ENCODE measurements around the gene ZNF837.
"Not testable (repeated sequence)": the region's sequence is repeated elsewhere in the genome, so short reads cannot be mapped to it uniquely, and the experiment has no call there.

ZNF837 gene

DNA sequence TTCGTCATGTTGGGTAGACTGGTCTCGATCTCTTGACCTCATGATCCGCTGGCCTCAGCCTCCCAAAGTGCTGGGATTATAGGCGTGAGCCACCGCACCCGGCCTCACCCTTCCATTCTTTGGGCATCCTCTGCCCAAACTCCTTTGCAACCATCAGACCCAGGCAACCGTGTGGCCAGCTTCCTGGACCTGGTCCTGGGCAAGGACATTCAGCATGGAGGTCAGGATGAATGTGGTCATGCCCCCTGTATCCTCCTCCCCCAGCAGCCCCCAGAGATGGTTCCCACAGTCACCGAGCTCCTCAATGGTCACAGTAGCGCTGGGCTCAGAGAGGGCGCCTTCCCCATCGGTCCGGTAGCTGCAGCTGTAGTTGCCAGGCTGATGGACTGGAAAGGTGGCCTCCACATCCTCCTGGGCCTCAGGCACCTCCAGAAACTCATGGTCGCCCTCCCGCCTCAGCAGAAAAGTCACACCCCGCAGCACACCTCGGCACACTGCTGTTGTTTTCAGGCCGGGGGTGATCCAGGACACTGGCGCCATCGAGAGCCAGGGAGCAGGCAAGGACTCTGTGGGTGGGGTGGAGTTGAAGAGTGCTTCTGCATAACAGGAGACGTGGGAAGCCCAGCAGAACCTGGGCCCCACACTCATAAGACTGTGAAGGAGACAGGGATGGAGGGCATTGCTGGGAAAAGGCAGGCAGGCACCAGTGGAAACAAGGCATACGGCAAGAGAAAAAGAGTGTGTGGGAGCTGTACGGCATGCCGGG lies 28.7 kb downstream of the ZNF837 start:
- TF ChIP-seq, protein P1, sequence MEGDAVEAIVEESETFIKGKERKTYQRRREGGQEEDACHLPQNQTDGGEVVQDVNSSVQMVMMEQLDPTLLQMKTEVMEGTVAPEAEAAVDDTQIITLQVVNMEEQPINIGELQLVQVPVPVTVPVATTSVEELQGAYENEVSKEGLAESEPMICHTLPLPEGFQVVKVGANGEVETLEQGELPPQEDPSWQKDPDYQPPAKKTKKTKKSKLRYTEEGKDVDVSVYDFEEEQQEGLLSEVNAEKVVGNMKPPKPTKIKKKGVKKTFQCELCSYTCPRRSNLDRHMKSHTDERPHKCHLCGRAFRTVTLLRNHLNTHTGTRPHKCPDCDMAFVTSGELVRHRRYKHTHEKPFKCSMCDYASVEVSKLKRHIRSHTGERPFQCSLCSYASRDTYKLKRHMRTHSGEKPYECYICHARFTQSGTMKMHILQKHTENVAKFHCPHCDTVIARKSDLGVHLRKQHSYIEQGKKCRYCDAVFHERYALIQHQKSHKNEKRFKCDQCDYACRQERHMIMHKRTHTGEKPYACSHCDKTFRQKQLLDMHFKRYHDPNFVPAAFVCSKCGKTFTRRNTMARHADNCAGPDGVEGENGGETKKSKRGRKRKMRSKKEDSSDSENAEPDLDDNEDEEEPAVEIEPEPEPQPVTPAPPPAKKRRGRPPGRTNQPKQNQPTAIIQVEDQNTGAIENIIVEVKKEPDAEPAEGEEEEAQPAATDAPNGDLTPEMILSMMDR (IDR thresholded peaks at IDR 0.05), result no peak
- no peak for DNase-seq (ENCODE audit: low spot score)
- Histone ChIP-seq H3K27ac (no peak overlapping the region), H3K4me3 (no peak overlapping the region)

DNA sequence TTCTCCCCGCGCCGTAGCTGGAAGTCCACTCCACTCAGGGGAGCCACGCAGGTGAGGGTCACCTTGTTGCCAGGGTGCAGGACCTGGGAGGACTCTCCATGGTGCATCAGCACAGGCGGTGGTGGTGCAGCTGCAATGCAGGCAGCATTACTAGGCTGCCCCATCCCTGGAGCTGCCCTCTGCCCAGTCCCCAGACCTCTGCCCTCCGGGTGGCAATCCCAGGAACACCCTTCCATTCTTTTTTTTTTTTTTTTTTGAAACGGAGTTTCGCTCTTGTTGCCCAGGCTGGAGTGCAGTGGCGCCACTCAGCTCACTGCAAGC lies 29.3 kb downstream of the ZNF837 start:
- no peak for DNase-seq (ENCODE audit: low spot score)
- no peak overlapping the region for H3K27ac ChIP-seq
- TF ChIP-seq, protein P1 (IDR thresholded peaks at IDR 0.05), result no peak
- no peak overlapping the region for H3K4me3 ChIP-seq

DNA sequence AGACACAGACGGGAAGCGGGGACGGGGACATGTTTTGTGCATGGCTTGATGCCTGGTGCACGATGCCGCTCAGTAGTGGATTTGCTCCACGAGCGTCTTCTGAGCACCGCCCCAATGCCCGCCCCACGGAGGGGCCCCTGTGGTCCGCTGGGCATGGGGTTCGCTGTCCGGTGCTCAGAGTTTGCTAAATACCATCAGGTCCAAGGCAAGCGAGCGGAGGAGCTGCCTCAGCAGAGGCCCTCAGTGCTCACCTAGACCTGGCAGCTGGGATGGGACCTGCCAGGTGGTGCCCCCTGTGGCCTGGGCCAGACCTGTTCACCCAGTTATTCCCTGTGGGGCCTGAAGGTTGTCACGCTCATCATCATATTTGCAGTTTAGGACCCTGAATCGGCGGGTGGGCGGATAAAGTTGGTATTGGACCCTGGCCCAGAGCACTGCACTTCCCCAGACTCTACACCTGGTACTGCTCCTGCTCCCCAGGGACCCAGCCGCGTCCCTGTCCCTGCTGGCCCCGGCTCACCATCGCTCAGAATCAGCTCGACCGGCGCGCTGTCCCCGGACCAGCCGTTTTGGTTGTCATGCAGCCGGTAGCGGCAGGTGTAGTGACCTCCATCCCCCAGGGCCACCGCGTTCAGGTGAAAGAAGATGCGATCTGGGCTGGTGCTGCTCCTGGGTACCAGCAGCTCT lies 29.8 kb downstream of the ZNF837 start:
- TF ChIP-seq, protein P1 (IDR thresholded peaks at IDR 0.05), result no peak
- DNase-seq (ENCODE audit: low spot score), result no peak
- Histone ChIP-seq H3K4me3 (peak overlapping the region; percentile 18), H3K27ac (no peak overlapping the region)

DNA sequence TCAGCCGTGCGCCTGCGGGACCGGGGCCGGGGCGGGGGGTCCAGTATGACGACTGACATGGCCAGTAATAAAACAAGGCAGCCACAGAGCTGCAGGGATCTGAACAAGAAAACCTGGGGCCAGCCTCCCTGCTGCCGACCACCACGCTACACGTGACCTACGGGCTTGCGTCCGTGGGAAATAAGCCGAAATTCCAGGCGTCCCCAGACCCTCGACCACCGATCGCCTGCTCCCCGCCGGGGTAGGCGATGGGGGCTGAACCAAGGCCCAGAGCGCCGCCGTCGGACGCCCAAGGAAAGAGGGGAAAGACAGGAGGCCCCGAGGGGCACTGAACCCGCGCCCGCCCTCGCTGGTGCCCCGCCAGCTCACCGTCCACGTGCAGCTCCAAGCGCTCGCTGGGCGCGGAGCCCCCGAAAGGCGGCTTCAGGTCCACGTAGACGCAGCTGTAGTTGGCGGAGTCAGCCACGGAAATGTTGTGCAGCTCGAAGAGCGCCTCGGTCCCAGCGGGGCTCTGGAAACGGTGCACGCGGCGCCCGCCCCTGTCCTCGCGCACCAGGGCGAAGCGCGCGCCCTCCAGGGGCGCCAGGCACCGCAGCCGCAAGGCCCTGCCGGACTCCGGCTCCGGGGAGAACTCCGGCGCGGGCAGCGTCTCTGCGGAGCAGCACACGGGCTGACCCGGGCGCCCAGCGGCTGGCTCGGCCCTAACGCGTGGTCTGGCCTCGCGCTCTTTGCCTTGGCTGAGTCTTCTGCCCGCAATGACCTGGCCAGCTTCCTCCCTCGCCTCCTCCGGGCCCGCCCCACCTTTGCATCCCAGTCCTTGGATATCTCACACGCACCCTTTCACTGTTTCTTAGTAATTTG lies 30.6 kb downstream of the ZNF837 start:
- Histone ChIP-seq H3K27ac (no peak overlapping the region), H3K4me3 (peak overlapping the region; percentile 18)
- TF ChIP-seq, protein P1 (IDR thresholded peaks at IDR 0.05), result no peak
- no peak for DNase-seq (ENCODE audit: low spot score)

DNA sequence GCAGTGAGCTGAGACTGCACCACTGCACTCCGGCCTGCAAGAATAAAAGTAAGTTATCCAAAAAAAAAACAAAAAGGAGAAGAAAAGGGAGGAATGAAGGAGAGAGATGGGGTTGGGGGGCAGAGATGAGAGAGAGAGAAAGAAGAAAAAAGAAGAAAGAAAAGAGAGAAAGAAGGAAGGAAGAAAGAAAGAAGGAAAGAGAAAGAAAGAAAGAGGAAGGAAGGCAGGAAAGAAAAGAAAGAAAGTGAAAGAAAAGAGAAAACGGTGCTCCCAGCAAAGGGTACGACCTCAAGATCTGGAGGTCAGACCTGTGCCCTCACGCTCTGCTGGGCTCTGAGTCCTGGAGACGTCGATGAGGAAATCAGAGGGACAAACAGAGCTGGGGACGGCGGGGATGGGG lies 31.2 kb downstream of the ZNF837 start:
- no peak for DNase-seq (ENCODE audit: low spot score)
- Histone ChIP-seq H3K27ac (no peak overlapping the region), H3K4me3 (peak overlapping the region; percentile 18)
- TF ChIP-seq, protein P1 (IDR thresholded peaks at IDR 0.05), result no peak

DNA sequence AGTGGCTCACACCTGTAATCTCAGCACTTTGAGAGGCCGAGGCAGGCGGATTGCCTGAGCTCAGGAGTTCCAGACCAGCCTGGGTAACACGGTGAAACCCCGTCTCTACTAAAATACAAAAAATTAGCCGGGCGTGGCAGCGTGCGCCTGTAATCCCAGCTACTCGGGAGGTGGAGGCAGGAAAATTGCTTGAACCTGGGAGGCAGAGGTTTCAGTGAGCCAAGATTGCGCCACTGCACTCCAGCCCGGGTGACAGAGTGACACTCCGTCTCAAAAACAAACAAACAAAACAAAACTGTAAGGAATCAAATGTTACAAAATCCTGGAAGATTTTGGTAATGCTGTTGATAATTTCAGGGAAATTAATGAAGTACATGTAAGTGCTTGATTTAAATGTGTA lies 32.8 kb downstream of the ZNF837 start:
- H3K27ac ChIP-seq, result peak overlapping the region; percentile 67 to 95

More for the DNA sequence above, 32.8 kb downstream of the ZNF837 start:
- peak overlapping the region; percentile 86 for H3K4me3 ChIP-seq
- not testable (repeated sequence) for DNase-seq (ENCODE audit: low spot score)

Measured in coronary artery (tissue), 2 donors.